22Rv1 (cell line): Measurements from ENCODE around the gene RCBTB1.

ENCODE experiments used
- ZFX ChIP-seq: fragments of 450-650 bp; IDR thresholded peaks from 2 replicates; pipeline ENCODE4 v1.6.1; 2017; ENCODE audit warnings: antibody characterized with exemption, borderline replicate concordance
- TF ChIP-seq, protein P1 (sequence below): fragments of 450-650 bp; IDR thresholded peaks from 2 replicates; pipeline ENCODE4 v1.5.1; 2017; ENCODE audit warnings: mild to moderate bottlenecking

DNA sequence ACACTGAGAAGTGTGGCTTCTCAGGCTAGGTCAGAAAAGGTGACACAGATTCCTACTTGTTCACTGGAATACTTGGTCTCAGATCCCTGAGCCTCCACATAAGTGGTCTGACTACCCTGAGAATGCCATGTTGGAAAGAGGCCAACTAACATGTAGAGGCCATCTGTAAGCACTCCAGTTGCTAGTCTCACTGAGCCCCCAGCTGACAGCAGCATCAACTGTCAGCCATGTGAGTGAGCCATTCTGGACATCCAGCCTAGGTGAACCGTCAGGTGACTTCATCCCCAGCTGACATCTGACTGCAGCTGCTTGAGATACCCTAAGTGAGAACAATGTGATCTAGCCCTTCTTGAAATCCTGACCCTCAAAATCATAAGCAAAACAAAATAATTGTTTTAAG is 24.8 kb upstream of the RCBTB1 start:
- TF ChIP-seq, protein P1, sequence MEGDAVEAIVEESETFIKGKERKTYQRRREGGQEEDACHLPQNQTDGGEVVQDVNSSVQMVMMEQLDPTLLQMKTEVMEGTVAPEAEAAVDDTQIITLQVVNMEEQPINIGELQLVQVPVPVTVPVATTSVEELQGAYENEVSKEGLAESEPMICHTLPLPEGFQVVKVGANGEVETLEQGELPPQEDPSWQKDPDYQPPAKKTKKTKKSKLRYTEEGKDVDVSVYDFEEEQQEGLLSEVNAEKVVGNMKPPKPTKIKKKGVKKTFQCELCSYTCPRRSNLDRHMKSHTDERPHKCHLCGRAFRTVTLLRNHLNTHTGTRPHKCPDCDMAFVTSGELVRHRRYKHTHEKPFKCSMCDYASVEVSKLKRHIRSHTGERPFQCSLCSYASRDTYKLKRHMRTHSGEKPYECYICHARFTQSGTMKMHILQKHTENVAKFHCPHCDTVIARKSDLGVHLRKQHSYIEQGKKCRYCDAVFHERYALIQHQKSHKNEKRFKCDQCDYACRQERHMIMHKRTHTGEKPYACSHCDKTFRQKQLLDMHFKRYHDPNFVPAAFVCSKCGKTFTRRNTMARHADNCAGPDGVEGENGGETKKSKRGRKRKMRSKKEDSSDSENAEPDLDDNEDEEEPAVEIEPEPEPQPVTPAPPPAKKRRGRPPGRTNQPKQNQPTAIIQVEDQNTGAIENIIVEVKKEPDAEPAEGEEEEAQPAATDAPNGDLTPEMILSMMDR: no peak
- no peak for TF ChIP-seq ZFX
